NCI-H748 (cell line): ENCODE measurements around the gene HSD17B8.
"Not testable (repeated sequence)": the region's sequence is repeated elsewhere in the genome, so short reads cannot be mapped to it uniquely, and the experiment has no call there.

ENCODE experiments used
- DNase-seq: peaks from one replicate; lab custom pipeline; 2025; ENCODE audit not compliant: unreplicated experiment; lab: John Stamatoyannopoulos, UW

The HSD17B8 gene

GRCh38 chr6:33205191-33206026 lies 954 bp downstream of the HSD17B8 start:
- DNase-seq = peak; percentile 57

- DNase-seq = no peak
These were observed 1.8 kb downstream of the HSD17B8 start for GRCh38 chr6:33206027-33206863.

GRCh38 chr6:33206864-33207551 lies 2.6 kb downstream of the HSD17B8 start:
- DNase-seq = peak; percentile 59

GRCh38 chr6:33207552-33208090 lies 3.2 kb downstream of the HSD17B8 start:
- peak; percentile 48 for DNase-seq

GRCh38 chr6:33208091-33208967 lies 3.9 kb downstream of the HSD17B8 start, which contains the start of gene RING1:
RING1 (plus strand) TSS chr6:33208500; CDS start chr6:33208823, 323 bp downstream.
- DNase-seq = peak; percentile 82

GRCh38 chr6:33209856-33210255 lies 5.4 kb downstream of the HSD17B8 start:
- no peak for DNase-seq

- DNase-seq = no peak
These were observed 6.7 kb downstream of the HSD17B8 start for GRCh38 chr6:33211136-33211535.

- no peak for DNase-seq
These were observed 7.4 kb downstream of the HSD17B8 start for GRCh38 chr6:33211666-33212422.

GRCh38 chr6:33212857-33213165 lies 8.4 kb downstream of the HSD17B8 start:
- no peak for DNase-seq

GRCh38 chr6:33213166-33213988 lies 8.9 kb downstream of the HSD17B8 start:
- peak; percentile 37 for DNase-seq

GRCh38 chr6:33213989-33214335 lies 9.5 kb downstream of the HSD17B8 start:
- DNase-seq = no peak

- no peak for DNase-seq
These were observed 11.0 kb downstream of the HSD17B8 start for GRCh38 chr6:33215271-33216116.

GRCh38 chr6:33216117-33216649 lies 11.7 kb downstream of the HSD17B8 start:
- DNase-seq = no peak

- no peak for DNase-seq
These were observed 12.8 kb downstream of the HSD17B8 start for GRCh38 chr6:33217246-33217645.

GRCh38 chr6:33217681-33218080 lies 13.2 kb downstream of the HSD17B8 start:
- no peak for DNase-seq

GRCh38 chr6:33226503-33227120 lies 22.2 kb downstream of the HSD17B8 start:
- DNase-seq = not testable (repeated sequence)

- no peak for DNase-seq
These were observed 30.8 kb downstream of the HSD17B8 start for GRCh38 chr6:33235221-33235634.
